ENCODE measurements around the gene DGLUCY.
"Not testable (repeated sequence)": the region's sequence is repeated elsewhere in the genome, so short reads cannot be mapped to it uniquely, and the experiment has no call there.

The DGLUCY gene

GRCh38 chr14:91184559-91184958, 70.7 kb downstream of the DGLUCY start:
- no peak for DNase-seq
- in situ Hi-C loops (cut with MboI; ENCODE audit: low pct_unique_long_range_greater_than_20kb, low sequenced_read_pairs), result loop anchor here (10.0 kb wide), 1 partner anchor 100 kb away; no protein-coding TSS in a partner anchor

- in situ Hi-C loops (cut with MboI; ENCODE audit: low pct_unique_long_range_greater_than_20kb, low sequenced_read_pairs), result loop anchor here (10.0 kb wide), 1 partner anchor 99 kb away; no protein-coding TSS in a partner anchor
- DNase-seq, result no peak
Observed at GRCh38 chr14:91185721-91186120, 71.8 kb downstream of the DGLUCY start.

- no peak for DNase-seq
- in situ Hi-C loops (cut with MboI; ENCODE audit: low pct_unique_long_range_greater_than_20kb, low sequenced_read_pairs), result loop anchor here (10.0 kb wide), 1 partner anchor 98 kb away; no protein-coding TSS in a partner anchor
Observed at GRCh38 chr14:91186515-91187066, 72.7 kb downstream of the DGLUCY start.

- DNase-seq, result no peak
- in situ Hi-C loops (cut with MboI; ENCODE audit: low pct_unique_long_range_greater_than_20kb, low sequenced_read_pairs), result loop anchor here (10.0 kb wide), 1 partner anchor 98 kb away; no protein-coding TSS in a partner anchor
Observed at GRCh38 chr14:91187271-91187670, 73.4 kb downstream of the DGLUCY start.

- DNase-seq, result no peak
- in situ Hi-C loops (cut with MboI; ENCODE audit: low pct_unique_long_range_greater_than_20kb, low sequenced_read_pairs), result no loop called here
Observed at GRCh38 chr14:91190853-91191252, 77.0 kb downstream of the DGLUCY start.

GRCh38 chr14:91193069-91193468, 79.2 kb downstream of the DGLUCY start:
- DNase-seq, result no peak
- in situ Hi-C loops (cut with MboI; ENCODE audit: low pct_unique_long_range_greater_than_20kb, low sequenced_read_pairs), result no loop called here

- in situ Hi-C loops (cut with MboI; ENCODE audit: low pct_unique_long_range_greater_than_20kb, low sequenced_read_pairs), result no loop called here
- DNase-seq, result no peak
Observed at GRCh38 chr14:91195881-91196280, 82.0 kb downstream of the DGLUCY start.

- in situ Hi-C loops (cut with MboI; ENCODE audit: low pct_unique_long_range_greater_than_20kb, low sequenced_read_pairs), result no loop called here
Observed at GRCh38 chr14:91197631-91198030, 83.8 kb downstream of the DGLUCY start.

GRCh38 chr14:91200802-91201201, 86.9 kb downstream of the DGLUCY start:
- DNase-seq; in situ Hi-C loops (cut with MboI; ENCODE audit: low pct_unique_long_range_greater_than_20kb, low sequenced_read_pairs): not testable (repeated sequence)

More at GRCh38 chr14:91197631-91198030, 83.8 kb downstream of the DGLUCY start:
- DNase-seq, result no peak

- peak; percentile 88 for DNase-seq
- in situ Hi-C loops (cut with MboI; ENCODE audit: low pct_unique_long_range_greater_than_20kb, low sequenced_read_pairs), result no loop called here
Observed at GRCh38 chr14:91202234-91202974, 88.5 kb downstream of the DGLUCY start.

GRCh38 chr14:91204657-91205056, 90.8 kb downstream of the DGLUCY start:
- in situ Hi-C loops (cut with MboI; ENCODE audit: low pct_unique_long_range_greater_than_20kb, low sequenced_read_pairs), result no loop called here

GRCh38 chr14:91205459-91205858, 91.6 kb downstream of the DGLUCY start:
- DNase-seq, result no peak
- in situ Hi-C loops (cut with MboI; ENCODE audit: low pct_unique_long_range_greater_than_20kb, low sequenced_read_pairs), result no loop called here

More at GRCh38 chr14:91204657-91205056, 90.8 kb downstream of the DGLUCY start:
- no peak for DNase-seq

- DNase-seq, result peak; percentile 36
- in situ Hi-C loops (cut with MboI; ENCODE audit: low pct_unique_long_range_greater_than_20kb, low sequenced_read_pairs), result no loop called here
Observed at GRCh38 chr14:91207008-91207407, 93.1 kb downstream of the DGLUCY start.

- no peak for DNase-seq
- in situ Hi-C loops (cut with MboI; ENCODE audit: low pct_unique_long_range_greater_than_20kb, low sequenced_read_pairs), result no loop called here
Observed at GRCh38 chr14:91211017-91211416, 97.1 kb downstream of the DGLUCY start.

GRCh38 chr14:91214306-91214705, 100.4 kb downstream of the DGLUCY start:
- in situ Hi-C loops (cut with MboI; ENCODE audit: low pct_unique_long_range_greater_than_20kb, low sequenced_read_pairs), result no loop called here
- DNase-seq, result no peak

- in situ Hi-C loops (cut with MboI; ENCODE audit: low pct_unique_long_range_greater_than_20kb, low sequenced_read_pairs), result no loop called here
Observed at GRCh38 chr14:91215381-91215780, 101.5 kb downstream of the DGLUCY start.

GRCh38 chr14:91216731-91217226, 102.9 kb downstream of the DGLUCY start:
- in situ Hi-C loops (cut with MboI; ENCODE audit: low pct_unique_long_range_greater_than_20kb, low sequenced_read_pairs), result no loop called here

More at GRCh38 chr14:91215381-91215780, 101.5 kb downstream of the DGLUCY start:
- DNase-seq, result no peak

GRCh38 chr14:91218014-91218413, 104.1 kb downstream of the DGLUCY start:
- no peak for DNase-seq
- in situ Hi-C loops (cut with MboI; ENCODE audit: low pct_unique_long_range_greater_than_20kb, low sequenced_read_pairs), result no loop called here

More at GRCh38 chr14:91216731-91217226, 102.9 kb downstream of the DGLUCY start:
- no peak for DNase-seq

GRCh38 chr14:91219517-91220389, 105.9 kb downstream of the DGLUCY start:
- in situ Hi-C loops (cut with MboI; ENCODE audit: low pct_unique_long_range_greater_than_20kb, low sequenced_read_pairs), result no loop called here
- no peak for DNase-seq
